NCI-H2196 (cell line): Measurements from ENCODE around the gene KCNJ10.
A peak's percentile ranks its signal among the peaks of the same experiment; 100 is the strongest.

Experiments used
- DNase-seq: peaks from one replicate; lab custom pipeline; 2025; ENCODE audit not compliant: unreplicated experiment; lab: John Stamatoyannopoulos, UW

KCNJ10 gene

GRCh38 chr1:160099716-160100375 lies 29.9 kb upstream of the KCNJ10 start:
- DNase-seq: no peak

GRCh38 chr1:160098852-160099561 lies 29.0 kb upstream of the KCNJ10 start:
- DNase-seq: peak; percentile 93

GRCh38 chr1:160097911-160098851 lies 28.2 kb upstream of the KCNJ10 start, which contains the start of gene IGSF8:
TSS of gene IGSF8 (minus strand) at chr1:160098619. CDS start at chr1:160098472, 147 bp downstream.
- DNase-seq: peak; percentile 93

- DNase-seq: no peak
Observed at GRCh38 chr1:160097151-160097910, 27.4 kb upstream of the KCNJ10 start.

- no peak for DNase-seq
Observed at GRCh38 chr1:160096274-160097116, 26.5 kb upstream of the KCNJ10 start.

- peak; percentile 23 for DNase-seq
Observed at GRCh38 chr1:160095382-160096105, 25.6 kb upstream of the KCNJ10 start.

- DNase-seq: no peak
Observed at GRCh38 chr1:160094806-160095205, 24.8 kb upstream of the KCNJ10 start.

- DNase-seq: no peak
Observed at GRCh38 chr1:160094291-160094625, 24.3 kb upstream of the KCNJ10 start.

- no peak for DNase-seq
Observed at GRCh38 chr1:160093624-160094290, 23.8 kb upstream of the KCNJ10 start.

- no peak for DNase-seq
Observed at GRCh38 chr1:160093069-160093395, 23.1 kb upstream of the KCNJ10 start.

GRCh38 chr1:160092366-160093068 lies 22.6 kb upstream of the KCNJ10 start:
- no peak for DNase-seq

GRCh38 chr1:160091666-160092223 lies 21.8 kb upstream of the KCNJ10 start:
- DNase-seq: no peak

GRCh38 chr1:160090760-160091159 lies 20.8 kb upstream of the KCNJ10 start:
- DNase-seq: no peak

GRCh38 chr1:160089883-160090282 lies 19.9 kb upstream of the KCNJ10 start:
- no peak for DNase-seq

- no peak for DNase-seq
Observed at GRCh38 chr1:160087118-160087662, 17.2 kb upstream of the KCNJ10 start.

- no peak for DNase-seq
Observed at GRCh38 chr1:160086456-160086892, 16.5 kb upstream of the KCNJ10 start.

- DNase-seq: peak; percentile 75
Observed at GRCh38 chr1:160085686-160086455, 15.9 kb upstream of the KCNJ10 start.
